Smooth muscle cell of the pulmonary artery (primary cell): ENCODE results near the gene ZNF557. TPM values are rescaled to one million over a fixed set of nuclear protein-coding genes. Genes with fewer than 3 reads are reported as not detected.

Experiments
- total RNA-seq: library from RNA; depleted of rRNA; stranded (reverse); fragments of >200 nt; gene quantifications from 2 replicates; pipeline ENCODE4 v1.2.3, GENCODE V29; 2014

Gene ZNF557
- total RNA-seq = 13.2 and 13.6 TPM in 2 replicates

GRCh38 chr19:7069042-7069903 is at the start of gene ZNF557:
Gene ZNF557 (plus strand): TSS chr19:7069703. CDS start chr19:7075075, 5,372 bp downstream.

GRCh38 chr19:7021331-7021730 is 48.2 kb upstream of the ZNF557 start, which contains the start of gene MBD3L2B:
Gene MBD3L2B (minus strand): TSS chr19:7021431. CDS start chr19:7021397, 34 bp downstream.

DNA sequence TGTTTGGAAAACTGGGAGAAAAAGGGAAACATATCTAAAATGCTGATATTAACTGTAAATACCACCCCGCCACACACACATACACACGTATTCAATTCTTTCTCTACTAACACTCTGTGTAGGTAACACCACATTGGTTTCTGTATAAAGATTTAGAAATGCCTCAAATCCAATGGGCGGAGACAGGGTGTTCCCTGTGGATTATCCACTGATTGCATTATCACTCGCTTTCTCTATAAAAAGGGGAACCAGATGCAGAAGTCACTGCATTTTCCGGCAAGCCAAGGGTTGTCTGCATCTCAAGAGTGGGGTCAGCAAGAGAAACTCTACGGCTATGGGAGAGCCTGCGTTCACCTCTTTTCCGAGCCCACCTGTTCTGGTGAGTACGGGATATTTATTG is 39.2 kb upstream of the ZNF557 start, which contains the start of gene MBD3L5:
Gene MBD3L5 (plus strand): TSS at position 301 of the 400 bp plus-strand sequence. CDS start 34 bp downstream, at position 335.

GRCh38 chr19:7040079-7040478 is 29.4 kb upstream of the ZNF557 start, which contains the start of gene MBD3L4:
Gene MBD3L4 (minus strand): TSS chr19:7040179. CDS start chr19:7040144, 35 bp downstream.

GRCh38 chr19:7049021-7049420 is 20.5 kb upstream of the ZNF557 start, which contains the start of gene MBD3L2:
Gene MBD3L2 (plus strand): TSS chr19:7049321. CDS start chr19:7049374, 53 bp downstream.

GRCh38 chr19:7058576-7058975 is 10.9 kb upstream of the ZNF557 start, which contains the start of gene MBD3L3:
Gene MBD3L3 (minus strand): TSS chr19:7058676. CDS start chr19:7058605, 71 bp downstream.

Other genes starting within 250 kb of the ZNF557 start
- not detected in 2 replicates for gene ADGRE1, start 182.1 kb upstream of the ZNF557 start, total RNA-seq
- gene MBD3L2B, start 48.3 kb upstream of the ZNF557 start, total RNA-seq = not detected in 2 replicates
- not detected in 2 replicates for gene MBD3L5, start 39.1 kb upstream of the ZNF557 start, total RNA-seq
- gene MBD3L4, start 29.5 kb upstream of the ZNF557 start, total RNA-seq = not detected in 2 replicates
- not detected in 2 replicates for gene MBD3L2, start 20.4 kb upstream of the ZNF557 start, total RNA-seq
- not detected in 2 replicates for gene MBD3L3, start 11.0 kb upstream of the ZNF557 start, total RNA-seq
- 28.2 and 52.8 TPM in 2 replicates for gene INSR, start 224.7 kb downstream of the ZNF557 start, total RNA-seq